ENCODE data around the gene RPS6KA1. TPM values are rescaled to one million over a fixed set of nuclear protein-coding genes. Genes with fewer than 3 reads are reported as not detected.

Gene RPS6KA1
- total RNA-seq, 4 donors from 2014 or later: 34.1 to 72.6 (median 38.2) TPM

DNA sequence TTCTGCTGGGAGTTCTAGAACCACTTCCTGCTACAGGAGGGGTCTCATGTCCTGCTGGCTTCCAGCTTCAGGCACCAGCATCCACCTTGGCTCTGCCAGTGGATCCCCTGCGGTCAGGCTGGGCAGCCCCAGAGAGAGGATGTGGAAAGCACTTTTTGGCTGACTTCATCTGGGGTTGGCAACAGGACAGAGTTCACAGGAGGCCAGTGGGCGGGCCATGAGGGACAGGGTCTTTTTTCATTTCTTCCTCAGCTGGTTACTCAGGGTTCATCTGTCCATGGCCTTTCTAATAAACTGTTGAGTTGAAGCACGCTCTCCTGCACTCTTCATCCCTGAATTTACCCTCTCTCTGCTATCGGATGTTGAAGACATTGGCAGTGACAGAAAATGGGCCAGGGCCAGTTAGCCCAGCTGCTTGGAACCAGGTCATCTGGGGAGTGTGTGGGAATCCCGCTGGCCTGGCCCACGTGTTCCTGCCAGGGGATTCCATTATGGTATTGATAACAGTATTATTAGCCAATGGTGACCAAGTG lies 45.2 kb downstream of the RPS6KA1 start:
- no peak for DNase-seq (ENCODE audit: low spot score in 2 of 2)
- no peak overlapping the region for H3K4me3 ChIP-seq (ENCODE audit: low read depth, poor library complexity, severe bottlenecking)
- TF ChIP-seq POLR2A (IDR thresholded peaks at IDR 0.05): no peak
- TF ChIP-seq, protein P1, sequence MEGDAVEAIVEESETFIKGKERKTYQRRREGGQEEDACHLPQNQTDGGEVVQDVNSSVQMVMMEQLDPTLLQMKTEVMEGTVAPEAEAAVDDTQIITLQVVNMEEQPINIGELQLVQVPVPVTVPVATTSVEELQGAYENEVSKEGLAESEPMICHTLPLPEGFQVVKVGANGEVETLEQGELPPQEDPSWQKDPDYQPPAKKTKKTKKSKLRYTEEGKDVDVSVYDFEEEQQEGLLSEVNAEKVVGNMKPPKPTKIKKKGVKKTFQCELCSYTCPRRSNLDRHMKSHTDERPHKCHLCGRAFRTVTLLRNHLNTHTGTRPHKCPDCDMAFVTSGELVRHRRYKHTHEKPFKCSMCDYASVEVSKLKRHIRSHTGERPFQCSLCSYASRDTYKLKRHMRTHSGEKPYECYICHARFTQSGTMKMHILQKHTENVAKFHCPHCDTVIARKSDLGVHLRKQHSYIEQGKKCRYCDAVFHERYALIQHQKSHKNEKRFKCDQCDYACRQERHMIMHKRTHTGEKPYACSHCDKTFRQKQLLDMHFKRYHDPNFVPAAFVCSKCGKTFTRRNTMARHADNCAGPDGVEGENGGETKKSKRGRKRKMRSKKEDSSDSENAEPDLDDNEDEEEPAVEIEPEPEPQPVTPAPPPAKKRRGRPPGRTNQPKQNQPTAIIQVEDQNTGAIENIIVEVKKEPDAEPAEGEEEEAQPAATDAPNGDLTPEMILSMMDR (IDR thresholded peaks at IDR 0.05): no peak
- 43 to 49% methylated on average over 6 of the region's 6 CpGs for WGBS, 2 donors
- intact Hi-C loops (cut with DNase I; ENCODE audit: low total_unique reads): no loop called here

DNA sequence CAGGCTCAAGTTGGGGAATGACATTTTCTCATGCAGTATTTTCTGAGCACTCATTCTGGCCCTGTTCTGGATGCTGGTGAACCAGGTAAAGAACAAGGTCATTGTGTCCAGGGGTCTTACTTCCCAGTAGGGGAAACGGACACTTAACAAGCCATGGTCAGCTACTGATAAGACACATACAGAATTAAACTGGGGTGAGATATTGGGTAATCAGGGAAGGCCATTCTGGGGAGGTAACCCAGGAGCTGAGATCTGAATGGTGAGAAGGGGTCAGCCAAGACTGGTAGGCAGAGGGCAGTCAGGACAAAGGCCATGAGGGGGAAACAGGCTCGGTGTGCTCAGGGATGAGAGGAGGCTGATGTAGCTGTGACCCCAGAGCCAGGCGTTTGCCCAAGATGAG lies 45.8 kb downstream of the RPS6KA1 start:
- no peak for DNase-seq (ENCODE audit: low spot score in 2 of 2)
- intact Hi-C loops (cut with DNase I; ENCODE audit: low total_unique reads): no loop called here
- H3K4me3 ChIP-seq (ENCODE audit: low read depth, poor library complexity, severe bottlenecking): no peak overlapping the region
- TF ChIP-seq, protein P1 (IDR thresholded peaks at IDR 0.05): no peak
- no peak for TF ChIP-seq POLR2A (IDR thresholded peaks at IDR 0.05)
- 84 to 89% methylated on average over 3 of the region's 3 CpGs for WGBS, 2 donors

- no peak overlapping the region for H3K4me3 ChIP-seq (ENCODE audit: low read depth, poor library complexity, severe bottlenecking)
- TF ChIP-seq POLR2A (IDR thresholded peaks at IDR 0.05): no peak
- TF ChIP-seq, protein P1 (IDR thresholded peaks at IDR 0.05): no peak
- DNase-seq (ENCODE audit: low spot score in 2 of 2): no peak
- intact Hi-C loops (cut with DNase I; ENCODE audit: low total_unique reads): no loop called here
- 75 to 82% methylated on average over 4 of the region's 4 CpGs for WGBS, 2 donors
These were observed 48.6 kb downstream of the RPS6KA1 start for GRCh38 chr1:26578167-26578566.

GRCh38 chr1:26579681-26580111 lies 50.1 kb downstream of the RPS6KA1 start:
- WGBS, 2 donors: 61 to 66% methylated on average over 3 of the region's 3 CpGs
- no peak for DNase-seq (ENCODE audit: low spot score in 2 of 2)
- TF ChIP-seq POLR2A (IDR thresholded peaks at IDR 0.05): no peak
- TF ChIP-seq, protein P1 (IDR thresholded peaks at IDR 0.05): no peak
- intact Hi-C loops (cut with DNase I; ENCODE audit: low total_unique reads): no loop called here
- no peak overlapping the region for H3K4me3 ChIP-seq (ENCODE audit: low read depth, poor library complexity, severe bottlenecking)

DNA sequence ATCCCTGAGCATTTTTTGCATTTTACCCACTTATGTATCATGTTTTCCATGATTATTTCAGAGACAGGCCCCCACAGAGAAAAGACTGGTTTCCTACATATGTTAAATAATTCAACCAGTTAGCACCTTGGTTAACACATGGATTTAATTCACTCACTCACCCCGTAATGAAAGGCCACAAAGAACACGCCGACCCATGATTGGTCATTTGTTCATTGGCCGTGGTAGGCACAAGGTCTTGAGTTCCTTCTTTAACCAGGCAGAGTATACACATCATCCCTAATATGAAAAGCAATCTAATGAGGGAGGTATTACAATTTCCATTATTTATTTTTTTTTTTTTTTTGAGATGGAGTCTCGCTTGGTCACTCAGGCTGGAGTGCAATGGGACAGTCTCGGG lies 50.6 kb downstream of the RPS6KA1 start:
- no peak overlapping the region for H3K4me3 ChIP-seq (ENCODE audit: low read depth, poor library complexity, severe bottlenecking)
- DNase-seq (ENCODE audit: low spot score in 2 of 2): no peak
- 89 to 90% methylated on average over 6 of the region's 6 CpGs for WGBS, 2 donors
- TF ChIP-seq, protein P1 (IDR thresholded peaks at IDR 0.05): no peak
- no peak for TF ChIP-seq POLR2A (IDR thresholded peaks at IDR 0.05)
- intact Hi-C loops (cut with DNase I; ENCODE audit: low total_unique reads): no loop called here

DNA sequence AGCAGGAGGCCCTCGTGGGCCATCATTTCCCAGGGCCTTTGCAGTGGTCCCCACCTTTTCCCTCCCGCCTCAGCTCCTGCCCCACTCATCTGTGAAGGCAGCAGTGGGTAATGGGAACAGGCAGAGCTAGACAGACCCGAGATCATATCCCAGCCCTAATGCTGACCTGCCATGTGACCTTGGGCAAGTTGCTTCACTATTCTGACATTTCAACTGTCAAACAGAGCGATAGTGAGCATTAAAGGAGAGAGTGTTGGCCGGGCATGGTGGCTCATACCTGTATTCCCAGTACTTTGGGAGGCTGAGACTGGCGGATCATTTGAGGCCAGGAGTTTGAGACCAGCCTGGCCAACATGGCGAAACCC lies 51.7 kb downstream of the RPS6KA1 start:
- 84 to 88% methylated on average over 7 of the region's 7 CpGs for WGBS, 2 donors
- TF ChIP-seq POLR2A (IDR thresholded peaks at IDR 0.05): no peak
- TF ChIP-seq, protein P1 (IDR thresholded peaks at IDR 0.05): no peak
- intact Hi-C loops (cut with DNase I; ENCODE audit: low total_unique reads): no loop called here

More for the DNA sequence above, 51.7 kb downstream of the RPS6KA1 start:
- no peak overlapping the region for H3K4me3 ChIP-seq (ENCODE audit: low read depth, poor library complexity, severe bottlenecking)
- no peak for DNase-seq (ENCODE audit: low spot score in 2 of 2)
